ENCODE measurements around the gene TRIM52. TPM values are rescaled to one million over a fixed set of nuclear protein-coding genes. Genes with fewer than 3 reads are reported as not detected.
A peak's percentile ranks its signal among the peaks of the same experiment; 100 is the strongest.

Gene TRIM52
- total and polyA plus RNA-seq, 10 of the 15 experiments (the other 5 are each of a cell fraction or from before 2014, with no cell fraction given), result 1.4 to 24.3 (median 8.1) TPM

DNA sequence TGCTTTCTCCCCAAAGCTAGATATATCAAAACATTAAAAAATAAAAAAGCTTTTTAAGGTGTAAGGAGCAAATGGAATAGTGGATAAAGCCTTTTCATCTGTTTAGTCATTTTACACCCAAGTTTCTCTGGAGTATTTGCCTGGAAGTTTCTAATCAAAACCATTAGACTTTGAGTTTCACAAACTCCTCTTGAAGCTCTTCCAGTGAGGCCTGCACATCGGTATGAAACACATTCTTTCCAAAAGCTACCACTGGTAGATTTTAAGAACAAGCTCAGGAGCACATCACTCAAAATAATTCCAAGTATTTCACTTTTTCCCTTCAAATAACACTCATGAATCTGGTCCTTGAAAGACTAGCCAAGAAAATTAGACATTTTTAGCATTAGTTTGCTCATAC is 5.7 kb downstream of the TRIM52 start (continued):
- no peak for TF ChIP-seq TCF7 (IDR thresholded peaks at IDR 0.05; ENCODE audit: borderline replicate concordance)
- no peak for TF ChIP-seq ZNF274 (IDR thresholded peaks at IDR 0.05; ENCODE audit: insufficient read depth, insufficient read length)
- TF ChIP-seq TARDBP (IDR thresholded peaks at IDR 0.05; ENCODE audit: borderline replicate concordance), result no peak
- TF ChIP-seq CREB1 (IDR thresholded peaks at IDR 0.05; ENCODE audit: low read depth), result no peak
- no peak for TF ChIP-seq SMARCA5 (IDR thresholded peaks at IDR 0.05)
- no peak for TF ChIP-seq SRF (IDR thresholded peaks at IDR 0.05; ENCODE audit: low read depth in 2 of 2, low read length in 2 of 2)
- no peak for TF ChIP-seq ATF7 (IDR thresholded peaks at IDR 0.05; ENCODE audit: low read depth)
- TF ChIP-seq, protein P1, sequence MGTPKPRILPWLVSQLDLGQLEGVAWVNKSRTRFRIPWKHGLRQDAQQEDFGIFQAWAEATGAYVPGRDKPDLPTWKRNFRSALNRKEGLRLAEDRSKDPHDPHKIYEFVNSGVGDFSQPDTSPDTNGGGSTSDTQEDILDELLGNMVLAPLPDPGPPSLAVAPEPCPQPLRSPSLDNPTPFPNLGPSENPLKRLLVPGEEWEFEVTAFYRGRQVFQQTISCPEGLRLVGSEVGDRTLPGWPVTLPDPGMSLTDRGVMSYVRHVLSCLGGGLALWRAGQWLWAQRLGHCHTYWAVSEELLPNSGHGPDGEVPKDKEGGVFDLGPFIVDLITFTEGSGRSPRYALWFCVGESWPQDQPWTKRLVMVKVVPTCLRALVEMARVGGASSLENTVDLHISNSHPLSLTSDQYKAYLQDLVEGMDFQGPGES (IDR thresholded peaks at IDR 0.05), result no peak

DNA sequence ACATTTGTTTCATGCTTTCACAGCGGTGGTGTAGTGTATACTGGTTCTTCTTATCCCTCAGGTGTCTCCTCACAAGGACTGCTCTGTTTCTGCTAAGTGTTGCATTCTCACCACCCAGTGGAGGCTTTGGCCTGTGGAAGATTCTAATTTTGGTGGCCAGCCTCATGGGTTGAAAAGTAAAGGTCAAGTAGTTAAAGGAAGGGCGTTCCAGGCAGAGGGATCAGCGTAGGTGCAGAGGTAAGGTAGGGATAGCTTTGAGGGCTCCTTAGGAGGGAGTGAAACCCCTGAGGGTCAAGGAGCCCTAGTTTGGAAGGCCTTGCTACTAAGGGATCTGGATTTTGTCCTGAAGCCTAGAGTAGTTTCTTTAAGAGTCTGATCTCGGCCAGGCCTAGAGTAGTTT is 12.7 kb downstream of the TRIM52 start:
- peaks cover 85% of the 10 kb centered on the region for H3K79me2 ChIP-seq (ENCODE audit: control insufficient read depth, insufficient read depth, low read length)
- RAD21 ChIA-PET (ENCODE audit: unreplicated experiment), result no interaction called here
- CTCF ChIA-PET, result interaction anchor here (0.9 to 2.0 kb wide), 3 partner anchors 9 to 64 kb away, joined by 3 to 8 read pairs (median 6); no protein-coding TSS in a partner anchor
- H3K27me3 ChIP-seq (replicated peaks in 1 of 2; ENCODE audit: control insufficient read depth in 2 of 2, insufficient read depth in 2 of 2, low read length in 1 of 2), result no peaks in the 10 kb centered on the region
- BruUV-seq (replicated peaks), result no TSS peak
- WGBS (ENCODE audit: insufficient coverage, insufficient replicate concordance, low lambda C conversion rate, missing lambda C conversion rate), result 39% methylated on average over 4 of the region's 4 CpGs
- H4K20me1 ChIP-seq (ENCODE audit: control insufficient read depth, insufficient read depth), result no peaks in the 10 kb centered on the region
- H3K4me3 ChIP-seq, result peak overlapping the region; percentile 98
- no peaks in the 10 kb centered on the region for H3K9me3 ChIP-seq (replicated peaks; ENCODE audit: control insufficient read depth, insufficient read depth, low read length)
- H3K27ac ChIP-seq (ENCODE audit: control insufficient read depth, insufficient read depth), result peak overlapping the region; percentile 56
- peaks cover 0 to 8% of the 10 kb centered on the region in 2 experiments; a peak in 2 of 4 replicates for H3K36me3 ChIP-seq (ENCODE audit: control insufficient read depth in 2 of 2, insufficient read depth in 2 of 2, low read length in 1 of 2)
- no peak for ATAC-seq
- H3K4me2 ChIP-seq (ENCODE audit: control insufficient read depth, insufficient read depth), result peak overlapping the region; percentile 98
- intact Hi-C loops (cut with micrococcal nuclease; ENCODE audit: unreplicated experiment), result no loop called here
- H3K9ac ChIP-seq (ENCODE audit: control insufficient read depth, insufficient read depth, low read length), result peak overlapping the region; percentile 76
- FAIRE-seq, result no peak
- TF ChIP-seq HDAC6 (IDR thresholded peaks at IDR 0.05; ENCODE audit: unreplicated experiment) (no peak), SRF (IDR thresholded peaks at IDR 0.05; ENCODE audit: low read depth in 2 of 2, low read length in 2 of 2) (no peak), BCL11A (IDR thresholded peaks at IDR 0.05; ENCODE audit: low read depth, low read length) (no peak), NFIC (IDR thresholded peaks at IDR 0.05; ENCODE audit: low read depth, low read length) (no peak), SMAD1 (IDR thresholded peaks at IDR 0.05; ENCODE audit: low read depth, partially characterized antibody) (no peak)
- TF ChIP-seq, protein P2, sequence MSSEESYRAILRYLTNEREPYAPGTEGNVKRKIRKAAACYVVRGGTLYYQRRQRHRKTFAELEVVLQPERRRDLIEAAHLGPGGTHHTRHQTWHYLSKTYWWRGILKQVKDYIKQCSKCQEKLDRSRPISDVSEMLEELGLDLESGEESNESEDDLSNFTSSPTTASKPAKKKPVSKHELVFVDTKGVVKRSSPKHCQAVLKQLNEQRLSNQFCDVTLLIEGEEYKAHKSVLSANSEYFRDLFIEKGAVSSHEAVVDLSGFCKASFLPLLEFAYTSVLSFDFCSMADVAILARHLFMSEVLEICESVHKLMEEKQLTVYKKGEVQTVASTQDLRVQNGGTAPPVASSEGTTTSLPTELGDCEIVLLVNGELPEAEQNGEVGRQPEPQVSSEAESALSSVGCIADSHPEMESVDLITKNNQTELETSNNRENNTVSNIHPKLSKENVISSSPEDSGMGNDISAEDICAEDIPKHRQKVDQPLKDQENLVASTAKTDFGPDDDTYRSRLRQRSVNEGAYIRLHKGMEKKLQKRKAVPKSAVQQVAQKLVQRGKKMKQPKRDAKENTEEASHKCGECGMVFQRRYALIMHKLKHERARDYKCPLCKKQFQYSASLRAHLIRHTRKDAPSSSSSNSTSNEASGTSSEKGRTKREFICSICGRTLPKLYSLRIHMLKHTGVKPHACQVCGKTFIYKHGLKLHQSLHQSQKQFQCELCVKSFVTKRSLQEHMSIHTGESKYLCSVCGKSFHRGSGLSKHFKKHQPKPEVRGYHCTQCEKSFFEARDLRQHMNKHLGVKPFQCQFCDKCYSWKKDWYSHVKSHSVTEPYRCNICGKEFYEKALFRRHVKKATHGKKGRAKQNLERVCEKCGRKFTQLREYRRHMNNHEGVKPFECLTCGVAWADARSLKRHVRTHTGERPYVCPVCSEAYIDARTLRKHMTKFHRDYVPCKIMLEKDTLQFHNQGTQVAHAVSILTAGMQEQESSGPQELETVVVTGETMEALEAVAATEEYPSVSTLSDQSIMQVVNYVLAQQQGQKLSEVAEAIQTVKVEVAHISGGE (CRISPR knock-in tag; IDR thresholded peaks at IDR 0.05), result no peak
- TF ChIP-seq, protein P3, sequence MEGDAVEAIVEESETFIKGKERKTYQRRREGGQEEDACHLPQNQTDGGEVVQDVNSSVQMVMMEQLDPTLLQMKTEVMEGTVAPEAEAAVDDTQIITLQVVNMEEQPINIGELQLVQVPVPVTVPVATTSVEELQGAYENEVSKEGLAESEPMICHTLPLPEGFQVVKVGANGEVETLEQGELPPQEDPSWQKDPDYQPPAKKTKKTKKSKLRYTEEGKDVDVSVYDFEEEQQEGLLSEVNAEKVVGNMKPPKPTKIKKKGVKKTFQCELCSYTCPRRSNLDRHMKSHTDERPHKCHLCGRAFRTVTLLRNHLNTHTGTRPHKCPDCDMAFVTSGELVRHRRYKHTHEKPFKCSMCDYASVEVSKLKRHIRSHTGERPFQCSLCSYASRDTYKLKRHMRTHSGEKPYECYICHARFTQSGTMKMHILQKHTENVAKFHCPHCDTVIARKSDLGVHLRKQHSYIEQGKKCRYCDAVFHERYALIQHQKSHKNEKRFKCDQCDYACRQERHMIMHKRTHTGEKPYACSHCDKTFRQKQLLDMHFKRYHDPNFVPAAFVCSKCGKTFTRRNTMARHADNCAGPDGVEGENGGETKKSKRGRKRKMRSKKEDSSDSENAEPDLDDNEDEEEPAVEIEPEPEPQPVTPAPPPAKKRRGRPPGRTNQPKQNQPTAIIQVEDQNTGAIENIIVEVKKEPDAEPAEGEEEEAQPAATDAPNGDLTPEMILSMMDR (IDR thresholded peaks at IDR 0.05 in 2 of 3, conservative IDR thresholded peaks at IDR 0.05 in 1 of 3; ENCODE audit: control insufficient read depth in 2 of 3, extremely low read depth in 1 of 3, insufficient read depth in 1 of 3, low read depth in 3 of 3, low read length in 3 of 3), result peak in 1 of 3 experiments; percentile 9; a peak in 1 of 6 replicates
- no peak overlapping the region for H2AFZ ChIP-seq (ENCODE audit: control insufficient read depth, low read depth, low read length)
- POLR2A ChIA-PET, result interaction anchor here (1.3 to 3.4 kb wide), 2 partner anchors 13 to 41 kb away, joined by 4 to 19 read pairs; partner anchors contain the start of gene TRIM52
- in situ Hi-C loops (cut with MboI), result no loop called here
- peaks cover 16% of the 10 kb centered on the region for H3K4me1 ChIP-seq (ENCODE audit: control insufficient read depth, insufficient read depth, low read length)
- SMC1A ChIA-PET (ENCODE audit: uncharacterized antibody, unreplicated experiment), result interaction anchor here (0.8 to 1.7 kb wide), 4 partner anchors 9 to 32 kb away, joined by 3 to 5 read pairs (median 3); no protein-coding TSS in a partner anchor
- no peak for DNase-seq (ENCODE audit: low read depth, low spot score)

Measured in GM12878 (cell line).